HuH-7.5 (cell line): Measurements from ENCODE around the gene PNMA6E.

Experiments used
- DNase-seq: peaks from one replicate; pipeline ENCODE4 v3.0.0; 2011; ENCODE audit warnings: low spot score

Gene PNMA6E

GRCh38 chrX:153435845-153436244 is 34.7 kb upstream of the PNMA6E start:
- no peak for DNase-seq

GRCh38 chrX:153434801-153435200 is 33.7 kb upstream of the PNMA6E start:
- DNase-seq: no peak

GRCh38 chrX:153433781-153434285 is 32.7 kb upstream of the PNMA6E start:
- no peak for DNase-seq

GRCh38 chrX:153433161-153433680 is 32.1 kb upstream of the PNMA6E start:
- no peak for DNase-seq

GRCh38 chrX:153430796-153431195 is 29.6 kb upstream of the PNMA6E start:
- no peak for DNase-seq

GRCh38 chrX:153426204-153426603 is 25.1 kb upstream of the PNMA6E start:
- no peak for DNase-seq

GRCh38 chrX:153423652-153424051 is 22.5 kb upstream of the PNMA6E start:
- DNase-seq: no peak

- no peak for DNase-seq
These were observed 20.7 kb upstream of the PNMA6E start for GRCh38 chrX:153421856-153422255.

- DNase-seq: no peak
These were observed 19.9 kb upstream of the PNMA6E start for GRCh38 chrX:153420851-153421599.

GRCh38 chrX:153417637-153418036 is 16.5 kb upstream of the PNMA6E start:
- DNase-seq: no peak

GRCh38 chrX:153416781-153417450 is 15.8 kb upstream of the PNMA6E start:
- no peak for DNase-seq

- no peak for DNase-seq
These were observed 13.8 kb upstream of the PNMA6E start for GRCh38 chrX:153414856-153415510.

- no peak for DNase-seq
These were observed 12.6 kb upstream of the PNMA6E start for GRCh38 chrX:153413731-153414130.

- DNase-seq: no peak
These were observed 11.9 kb upstream of the PNMA6E start for GRCh38 chrX:153412746-153413720.

GRCh38 chrX:153411988-153412574 is 10.9 kb upstream of the PNMA6E start:
- DNase-seq: no peak

GRCh38 chrX:153411255-153411987 is 10.3 kb upstream of the PNMA6E start, which contains the start of gene ZFP92:
Gene ZFP92 (plus strand): TSS chrX:153411472. CDS start chrX:153418323, 6,851 bp downstream.
- DNase-seq: no peak

- no peak for DNase-seq
These were observed 9.7 kb upstream of the PNMA6E start for GRCh38 chrX:153410888-153411254.

GRCh38 chrX:153410373-153410772 is 9.2 kb upstream of the PNMA6E start:
- DNase-seq: no peak

- DNase-seq: no peak
These were observed 8.4 kb upstream of the PNMA6E start for GRCh38 chrX:153409414-153410101.

- no peak for DNase-seq
These were observed 7.8 kb upstream of the PNMA6E start for GRCh38 chrX:153408871-153409351.
